Right forelimb (tissue), 1 donor: Measurements from ENCODE around the gene SASH3.

Experiments used
- DNase-seq: peaks from one replicate; pipeline ENCODE4 v3.0.0-alpha.2; 2018

The SASH3 gene

DNA sequence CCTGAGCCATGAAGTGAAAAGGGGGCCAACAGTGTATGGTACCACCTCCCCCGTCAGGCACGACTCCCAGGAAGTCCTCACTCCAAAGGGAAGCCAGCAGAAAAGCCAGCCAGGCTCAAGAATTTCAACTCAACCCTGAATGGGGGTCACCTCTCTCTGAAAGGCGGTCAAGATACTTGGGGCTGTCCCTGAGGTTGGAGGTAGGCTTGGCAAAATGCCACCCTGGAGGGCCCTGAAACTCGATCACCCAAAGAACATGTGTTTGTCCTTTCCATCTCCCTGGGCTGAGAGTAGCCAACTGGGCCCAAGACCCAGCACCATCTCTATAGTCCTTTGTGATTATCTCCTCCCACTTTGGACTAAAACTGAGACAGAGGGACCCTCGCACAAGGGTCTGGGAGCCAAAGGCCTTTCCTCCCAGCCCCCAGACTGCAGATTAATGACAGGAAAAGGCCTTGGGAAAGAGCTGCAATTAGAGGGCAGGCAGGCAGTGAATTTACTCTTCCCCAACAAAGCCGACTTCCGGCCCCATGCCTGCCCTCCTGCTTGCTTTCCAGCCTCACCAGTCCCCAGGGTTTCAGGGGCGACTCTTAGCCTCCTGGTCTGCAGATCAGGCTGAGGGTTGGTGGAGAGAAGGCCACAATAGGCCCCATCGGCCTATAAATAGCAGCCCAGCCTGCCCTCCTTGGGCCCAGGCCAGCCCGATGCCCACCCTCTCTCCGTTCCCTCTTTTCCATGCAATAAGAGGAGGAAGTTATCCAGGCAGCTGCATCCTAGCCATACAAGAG, 5.6 kb downstream of the SASH3 start:
- DNase-seq = no peak

DNA sequence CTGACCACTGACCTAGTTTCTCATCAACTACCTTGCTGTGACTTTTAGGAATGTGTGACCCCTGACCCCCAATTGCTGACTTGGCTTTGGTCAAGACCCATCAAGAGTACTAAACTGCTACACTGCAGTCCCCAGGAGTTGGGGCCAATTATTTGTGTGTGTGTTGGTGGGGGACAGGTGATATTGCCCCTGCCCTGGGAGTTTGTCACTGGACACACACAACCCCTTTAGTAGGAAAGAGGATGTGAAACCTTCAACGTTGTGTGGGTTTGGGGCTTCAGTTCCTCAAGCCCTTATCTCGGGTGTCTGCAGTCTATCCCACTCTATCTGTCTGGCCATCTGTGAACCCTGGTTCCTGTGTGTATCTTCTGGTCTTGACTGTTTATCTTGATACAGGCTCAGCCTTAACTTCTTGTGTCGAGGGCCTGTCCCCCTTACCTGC, 6.5 kb downstream of the SASH3 start:
- no peak for DNase-seq

DNA sequence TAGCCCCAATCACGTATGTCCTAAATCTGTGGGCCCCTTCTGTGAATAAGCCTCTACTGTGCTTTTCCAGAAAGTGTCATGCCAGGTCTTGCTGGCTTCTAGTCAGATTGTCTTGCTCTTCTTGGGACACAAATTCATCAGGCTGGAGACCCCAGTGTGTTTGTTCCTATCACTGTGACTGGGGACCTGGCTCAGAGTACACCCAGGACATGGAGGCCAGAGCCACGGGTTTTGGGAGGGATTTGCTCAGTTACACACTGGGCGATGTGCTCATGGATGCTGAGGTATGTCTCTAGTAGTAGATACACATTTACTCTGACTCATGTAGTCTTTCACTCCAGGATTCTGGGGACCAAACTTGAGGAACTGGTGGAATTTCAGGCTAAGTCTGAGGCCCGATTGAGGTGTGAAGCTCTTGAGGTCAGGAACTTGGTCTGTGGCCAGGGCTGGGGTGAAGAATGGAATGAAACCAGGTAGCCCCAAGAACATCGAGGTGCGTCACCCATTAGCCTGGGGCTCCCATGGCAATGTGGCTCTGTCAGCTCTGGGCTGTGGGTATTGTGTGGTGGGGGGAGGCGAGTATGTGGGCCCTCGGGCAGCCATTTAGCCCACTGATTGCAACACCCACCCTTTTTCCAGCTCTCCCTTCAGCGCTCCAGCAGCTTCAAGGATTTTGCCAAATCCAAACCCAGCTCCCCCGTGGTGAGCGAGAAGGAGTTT, 7.7 kb downstream of the SASH3 start:
- DNase-seq = no peak

DNA sequence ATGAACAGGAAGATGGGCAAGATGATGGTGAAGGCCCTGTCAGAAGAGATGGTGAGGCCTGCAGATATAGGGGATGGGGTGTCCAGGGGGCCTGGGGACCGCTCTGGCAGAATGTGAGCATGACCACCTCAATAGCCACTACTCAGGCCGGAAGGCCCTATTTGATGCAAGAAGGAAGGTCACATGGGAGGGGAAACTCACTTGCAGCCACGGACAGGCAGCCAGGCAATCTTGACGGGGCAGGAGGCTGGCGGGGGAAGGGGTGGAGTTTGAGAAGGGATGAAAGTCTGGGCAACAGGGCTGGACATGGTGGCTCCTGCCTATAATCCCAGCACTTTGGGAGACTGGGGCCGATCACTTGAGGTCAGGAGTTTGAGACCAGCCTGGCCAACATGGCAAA, 8.8 kb downstream of the SASH3 start:
- DNase-seq = no peak

GRCh38 chrX:129790146-129790545, 10.4 kb downstream of the SASH3 start:
- no peak for DNase-seq

DNA sequence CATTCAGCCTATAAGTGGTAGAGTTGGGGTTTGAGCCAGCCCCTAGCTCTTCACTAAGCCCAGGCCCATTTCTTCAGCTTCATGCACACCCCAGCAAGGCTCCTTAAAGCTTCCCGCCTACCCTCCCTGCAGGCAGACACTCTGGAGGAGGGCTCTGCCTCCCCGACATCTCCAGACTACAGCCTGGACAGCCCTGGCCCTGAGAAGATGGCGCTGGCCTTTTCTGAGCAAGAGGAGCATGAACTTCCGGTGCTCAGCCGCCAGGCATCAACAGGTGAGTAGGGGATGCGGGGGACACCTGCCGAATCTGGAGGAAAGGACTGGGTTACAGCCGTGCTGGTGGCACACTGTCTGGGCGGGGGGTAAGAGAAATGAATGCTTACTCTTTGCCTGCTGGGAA, 11.1 kb downstream of the SASH3 start:
- no peak for DNase-seq

DNA sequence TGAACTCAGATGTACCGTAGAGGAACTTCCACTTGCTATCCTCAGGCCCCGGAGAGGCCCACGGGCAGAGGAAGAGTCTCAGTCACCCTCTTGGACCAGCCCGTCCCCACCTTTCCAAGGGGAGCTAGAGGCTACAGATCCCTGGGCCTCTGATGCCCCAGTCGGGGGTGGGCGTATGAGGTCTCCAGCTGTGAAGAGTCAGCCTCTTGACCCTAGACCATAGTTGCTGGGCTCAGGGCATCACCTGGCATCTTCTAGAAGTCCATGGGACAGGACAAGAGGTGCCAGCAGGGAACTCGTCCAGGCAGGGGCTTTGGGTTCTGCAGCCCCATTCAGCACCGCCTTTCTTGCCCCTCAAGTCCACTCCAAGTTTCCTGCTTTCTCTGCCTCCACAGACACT, 11.6 kb downstream of the SASH3 start:
- DNase-seq = no peak

DNA sequence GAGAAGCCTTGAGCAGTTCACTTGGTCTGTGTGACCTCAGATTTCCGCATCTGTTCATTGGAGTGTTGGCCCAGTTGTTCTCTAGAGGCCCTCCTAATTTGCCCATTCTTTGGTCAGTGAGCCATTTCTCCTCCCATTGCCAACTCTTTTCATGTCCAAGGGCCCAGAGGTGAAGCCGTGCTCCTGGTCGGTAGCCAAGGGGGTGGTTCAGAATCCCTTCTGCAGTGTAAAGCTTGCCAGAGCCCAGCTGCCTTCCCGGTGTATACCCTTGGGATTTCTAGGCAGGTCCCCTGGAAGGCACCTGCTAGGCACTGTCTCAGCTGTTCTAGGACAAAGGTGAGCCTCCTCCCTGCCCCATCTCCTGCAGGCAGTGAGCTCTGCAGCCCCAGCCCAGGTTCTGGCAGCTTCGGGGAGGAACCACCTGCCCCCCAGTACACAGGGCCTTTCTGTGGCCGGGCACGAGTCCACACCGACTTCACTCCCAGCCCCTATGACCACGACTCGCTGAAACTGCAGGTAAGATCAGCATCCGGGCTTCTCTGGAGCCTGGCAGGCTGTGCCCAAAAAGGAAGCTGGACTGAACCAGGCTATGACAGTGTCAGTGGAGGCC, 12.3 kb downstream of the SASH3 start:
- DNase-seq = no peak

DNA sequence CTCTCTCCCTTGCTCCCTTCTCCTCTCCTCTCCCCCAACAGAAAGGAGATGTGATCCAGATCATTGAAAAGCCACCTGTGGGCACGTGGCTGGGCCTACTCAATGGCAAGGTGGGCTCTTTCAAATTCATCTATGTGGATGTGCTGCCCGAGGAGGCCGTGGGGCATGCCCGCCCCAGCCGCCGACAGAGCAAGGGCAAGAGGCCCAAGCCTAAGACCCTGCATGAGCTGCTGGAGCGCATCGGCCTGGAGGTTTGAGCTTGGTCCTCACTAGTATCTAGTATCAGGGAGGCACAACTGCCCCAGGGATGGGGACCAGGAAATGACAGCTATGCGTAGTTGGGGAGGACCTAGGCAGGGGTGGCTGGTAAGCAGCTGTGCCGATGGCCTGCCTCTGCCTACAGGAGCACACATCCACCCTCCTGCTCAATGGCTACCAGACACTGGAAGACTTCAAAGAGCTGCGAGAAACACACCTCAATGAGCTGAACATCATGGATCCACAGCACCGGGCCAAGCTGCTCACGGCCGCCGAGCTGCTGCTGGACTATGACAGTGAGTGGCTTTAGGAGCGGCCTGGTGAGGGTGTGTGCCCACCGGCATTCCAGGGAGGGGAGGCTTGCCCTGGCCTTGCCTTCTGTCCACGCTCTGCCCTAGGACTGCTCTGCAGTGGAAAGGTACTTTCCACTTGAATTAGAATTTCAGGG, 13.0 kb downstream of the SASH3 start:
- DNase-seq = no peak

- no peak for DNase-seq
Observed at GRCh38 chrX:129793604-129794191, 13.9 kb downstream of the SASH3 start.

DNA sequence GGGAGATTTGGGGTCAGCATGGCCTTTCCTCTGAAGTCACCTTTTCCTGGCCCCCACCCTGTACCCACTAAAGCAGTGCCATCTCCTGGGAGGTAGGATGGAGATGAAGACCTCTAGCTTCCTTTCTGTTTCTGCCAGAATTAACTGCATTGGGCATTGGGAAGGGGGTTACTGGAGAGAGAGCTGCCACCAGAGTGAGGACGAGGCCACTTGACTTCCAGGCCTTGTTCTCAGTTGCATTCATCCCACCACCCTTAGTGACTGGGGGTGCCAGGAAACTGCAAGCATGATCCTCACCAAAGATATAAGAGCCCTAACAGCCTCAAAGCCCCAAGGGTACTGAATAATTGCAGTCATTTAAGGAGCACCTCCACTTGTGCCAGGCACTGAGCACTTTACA, 15.8 kb downstream of the SASH3 start:
- DNase-seq = no peak

DNA sequence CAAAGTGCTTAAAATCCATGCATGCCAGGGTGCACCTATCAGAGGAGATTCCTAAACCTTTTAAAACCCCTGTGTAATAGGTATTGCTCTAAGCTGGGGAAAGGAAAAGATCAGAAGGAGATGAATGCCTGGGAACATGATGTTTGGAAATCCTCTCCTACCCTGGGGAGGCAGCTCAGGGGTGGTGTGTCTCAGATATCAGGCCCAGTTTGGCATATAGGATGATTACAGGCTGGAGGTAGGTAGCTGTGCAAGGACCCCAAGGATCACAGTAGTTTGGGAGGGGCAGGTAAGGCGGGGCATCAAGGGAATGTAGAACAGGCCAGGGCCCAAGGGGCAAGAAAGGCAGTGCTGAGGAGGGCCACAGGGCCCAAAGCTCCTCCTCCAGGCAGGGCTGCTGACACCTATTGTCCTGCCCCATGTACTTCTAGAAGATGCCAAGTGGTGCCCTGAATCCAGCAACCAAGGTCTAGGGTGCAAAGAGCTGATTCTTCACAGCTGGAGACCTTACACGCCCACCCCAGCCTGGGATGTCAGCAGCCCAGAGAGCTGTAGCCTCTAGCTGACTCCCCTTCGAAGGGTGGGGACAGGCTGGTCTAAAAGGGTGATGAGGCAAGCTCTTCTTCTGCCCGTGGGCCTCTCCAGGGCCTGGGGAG, 17.6 kb downstream of the SASH3 start:
- DNase-seq = no peak

DNA sequence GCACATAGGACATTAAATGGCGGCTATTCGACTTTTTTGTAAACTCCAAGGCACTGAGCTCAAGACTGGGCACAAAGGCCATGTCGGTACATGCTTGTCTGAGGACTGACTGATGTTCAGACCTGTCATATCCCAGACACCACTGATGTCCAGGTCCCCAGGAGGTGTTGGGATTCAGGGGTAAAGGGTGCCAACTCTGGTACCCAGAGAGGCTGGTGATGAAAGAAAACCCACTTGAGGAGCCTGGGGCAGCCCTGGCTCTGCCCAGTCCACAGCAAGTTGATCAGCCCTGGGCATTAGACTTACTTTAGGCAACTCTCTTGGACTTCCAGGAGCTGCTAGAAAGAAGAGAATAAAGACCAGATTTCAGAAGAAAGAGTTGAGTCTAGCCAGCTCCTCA, 18.7 kb downstream of the SASH3 start:
- no peak for DNase-seq

GRCh38 chrX:129798888-129799287, 19.1 kb downstream of the SASH3 start:
- no peak for DNase-seq

GRCh38 chrX:129800186-129800585, 20.4 kb downstream of the SASH3 start:
- no peak for DNase-seq

DNA sequence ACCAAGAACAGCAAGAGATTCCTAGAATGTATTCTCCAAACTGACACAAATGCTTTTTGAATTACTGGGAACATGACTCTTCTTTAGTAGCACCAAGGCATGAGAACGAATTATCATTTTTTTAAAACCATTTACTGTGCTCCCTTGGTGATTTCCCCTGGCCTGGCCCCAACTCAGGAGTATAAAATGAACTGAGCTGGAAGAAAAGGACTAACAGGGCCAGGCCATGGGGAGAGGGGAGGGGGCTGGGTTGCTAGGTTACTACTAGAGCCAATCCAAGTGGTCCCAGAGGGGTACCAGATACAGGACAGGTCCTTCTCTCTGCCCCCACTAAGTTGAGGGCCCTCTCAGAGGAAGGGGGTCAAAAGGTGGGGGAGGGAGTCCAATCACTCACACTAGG, 23.1 kb downstream of the SASH3 start:
- DNase-seq = no peak

GRCh38 chrX:129804806-129805205, 25.1 kb downstream of the SASH3 start:
- no peak for DNase-seq

DNA sequence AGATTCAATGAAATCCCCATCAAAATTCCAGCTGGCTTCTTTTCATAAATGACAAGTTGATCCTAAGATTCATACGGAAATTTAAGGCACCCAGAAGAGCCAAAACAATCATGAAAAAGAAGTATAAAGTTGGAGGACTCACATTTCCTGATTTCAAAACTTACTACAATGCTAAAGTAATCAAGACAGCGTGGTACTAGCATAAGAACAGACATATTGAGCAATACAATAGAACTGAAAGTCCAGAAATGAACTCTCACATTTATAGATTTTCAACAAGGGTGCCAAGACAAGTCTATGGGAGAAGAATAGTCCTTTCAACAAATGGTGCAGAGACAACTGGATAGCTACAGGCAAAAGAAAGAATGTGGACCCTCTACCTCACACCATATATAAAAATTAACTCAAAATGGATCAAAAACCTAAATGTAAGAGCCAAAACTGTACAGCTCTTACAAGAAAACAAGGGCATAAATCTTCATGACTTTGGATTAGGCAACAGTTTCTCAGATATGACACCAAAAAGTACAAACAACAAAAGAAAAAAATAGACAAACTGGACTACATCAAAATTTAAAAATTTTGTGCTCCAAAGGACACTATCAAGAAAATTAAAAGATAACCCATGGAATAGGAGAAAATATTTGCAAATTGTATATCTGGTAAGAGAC, 28.5 kb downstream of the SASH3 start:
- DNase-seq = no peak

GRCh38 chrX:129808829-129809796, 29.4 kb downstream of the SASH3 start:
- DNase-seq = no peak

- DNase-seq = no peak
Observed at GRCh38 chrX:129813662-129814368, 34.1 kb downstream of the SASH3 start.
